Liver (tissue), 9 donors: ENCODE data around the gene COL6A3. TPM values are rescaled to one million over a fixed set of nuclear protein-coding genes. Genes with fewer than 3 reads are reported as not detected.

Experiments
- DNase-seq: peaks from one replicate; pipeline ENCODE4 v3.0.0-alpha.2; 2017; ENCODE audit warnings: low spot score
- H3K27ac ChIP-seq, 2 donors: one replicate each; pipeline ENCODE4 v1.7.0; 2013; ENCODE audit warnings: inconsistent platforms in 2 of 2, low read length in 2 of 2, control low read depth in 1 of 2, low read depth in 1 of 2, mild to moderate bottlenecking in 1 of 2
- H3K27me3 ChIP-seq, 4 donors: one replicate each; pipeline versions ENCODE4 v1.6.1 to v1.7.0; 2013; ENCODE audit warnings: low read length in 3 of 4, inconsistent platforms in 1 of 4, mild to moderate bottlenecking in 1 of 4, moderate library complexity in 1 of 4; ENCODE audit not compliant: control insufficient read depth in 4 of 4, insufficient read depth in 4 of 4
- H3K36me3 ChIP-seq, 4 donors: one replicate each; pipeline versions ENCODE4 v1.6.1 to v1.7.0; 2013; ENCODE audit warnings: low read length in 3 of 4, mild to moderate bottlenecking in 3 of 4, low read depth in 1 of 4, moderate library complexity in 1 of 4; ENCODE audit not compliant: control insufficient read depth in 4 of 4, insufficient read depth in 3 of 4
- H3K4me1 ChIP-seq, 4 donors: one replicate each; pipeline versions ENCODE4 v1.6.1 to v1.7.0; 2013; ENCODE audit warnings: low read length in 3 of 4, mild to moderate bottlenecking in 3 of 4, moderate library complexity in 1 of 4; ENCODE audit not compliant: control insufficient read depth in 4 of 4, insufficient read depth in 4 of 4
- H3K4me3 ChIP-seq, 3 donors: one replicate each; pipeline versions ENCODE4 v1.6.1 to v1.7.0; 2013; ENCODE audit warnings: low read length in 3 of 3, control low read depth in 1 of 3, low read depth in 1 of 3, mild to moderate bottlenecking in 1 of 3
- H3K9ac ChIP-seq, 2 donors: one replicate each; pipeline ENCODE4 v1.7.0; 2013; ENCODE audit warnings: low read length in 2 of 2, mild to moderate bottlenecking in 2 of 2, moderate library complexity in 2 of 2, control low read depth in 1 of 2, low read depth in 1 of 2
- H3K9me3 ChIP-seq, 4 donors: one replicate each; pipeline versions ENCODE4 v1.6.1 to v1.7.0; 2013; ENCODE audit warnings: low read length in 3 of 4; ENCODE audit not compliant: control insufficient read depth in 4 of 4
- FOXA1 ChIP-seq: IDR thresholded peaks from 2 replicates; pipeline ENCODE4 v1.6.1; 2016; ENCODE audit warnings: antibody characterized with exemption
- FOXA2 ChIP-seq: IDR thresholded peaks from 2 replicates; pipeline ENCODE4 v1.6.1; 2016; ENCODE audit warnings: antibody characterized with exemption
- GABPA ChIP-seq, 2 donors: IDR thresholded peaks in 1 of 2; conservative IDR thresholded peaks in 1 of 2; 2 replicates each; pipeline ENCODE4 v1.6.1; 2016; ENCODE audit warnings: antibody characterized with exemption in 2 of 2, mild to moderate bottlenecking in 1 of 2, moderate library complexity in 1 of 2
- HNF4A ChIP-seq, 2 donors: conservative IDR thresholded peaks; 2 replicates each; pipeline ENCODE4 v1.6.1; 2016; ENCODE audit warnings: antibody characterized with exemption in 2 of 2, mild to moderate bottlenecking in 2 of 2
- JUND ChIP-seq, 2 donors: IDR thresholded peaks; 2 replicates each; pipeline ENCODE4 v1.6.1; 2016; ENCODE audit warnings: antibody characterized with exemption in 2 of 2
- NR2F2 ChIP-seq: IDR thresholded peaks from 2 replicates; pipeline ENCODE4 v1.6.1; 2016; ENCODE audit warnings: antibody characterized with exemption
- RAD21 ChIP-seq, 2 donors: IDR thresholded peaks; 2 replicates each; pipeline ENCODE4 v1.6.1; 2016; ENCODE audit warnings: antibody characterized with exemption in 2 of 2, mild to moderate bottlenecking in 2 of 2
- RXRA ChIP-seq, 2 donors: IDR thresholded peaks; 2 replicates each; pipeline ENCODE4 v1.6.1; 2017 to 2018; ENCODE audit warnings: antibody characterized with exemption in 2 of 2, mild to moderate bottlenecking in 1 of 2
- SP1 ChIP-seq: IDR thresholded peaks from 2 replicates; pipeline ENCODE4 v1.6.1; 2018; ENCODE audit warnings: antibody characterized with exemption, mild to moderate bottlenecking
- TAF1 ChIP-seq: conservative IDR thresholded peaks from 2 replicates; pipeline ENCODE4 v1.6.1; 2016; ENCODE audit warnings: antibody characterized with exemption, mild to moderate bottlenecking
- YY1 ChIP-seq: IDR thresholded peaks from 2 replicates; pipeline ENCODE4 v1.6.1; 2016; ENCODE audit warnings: antibody characterized with exemption, mild to moderate bottlenecking
- WGBS: extraction: QIAGEN DNeasy Blood & Tissue Kit; methylation state at CpG from one replicate; pipeline ENCODE4 v1.1.7; 2013; 5-methylcytosine and 5-hydroxymethylcytosine counted together
- polyA plus RNA-seq, 2 donors: library from polyadenylated mRNA; stranded (reverse) in 1 of 2; unstranded in 1 of 2; fragments of 200-250 nt in 1 of 2; fragments of >200 nt in 1 of 2; fragmentation: Nextera tagmentation in 1 of 2; extraction: Ambion mirVana in 1 of 2; gene quantifications; one replicate each; pipeline versions ENCODE4 v1.2.1 to v1.2.3, GENCODE V29; 2013 to 2015
- total RNA-seq, 2 donors: library from RNA; depleted of rRNA; stranded (reverse); fragments of >200 nt; gene quantifications; one replicate each; pipeline ENCODE4 v1.2.3, GENCODE V29; 2014
- TF ChIP-seq, protein P1 (sequence below): IDR thresholded peaks from 2 replicates; pipeline ENCODE4 v1.6.1; 2016; ENCODE audit warnings: antibody characterized with exemption
- TF ChIP-seq, protein P2 (sequence below): fragments of 150-350 bp; IDR thresholded peaks from 2 replicates; pipeline ENCODE4 v1.5.1; 2017; ENCODE audit warnings: improper control_type of control experiment, low read depth, low read length; ENCODE audit not compliant: missing input control
- TF ChIP-seq, protein P3 (sequence below): IDR thresholded peaks from 2 replicates; pipeline ENCODE4 v1.6.1; 2016; ENCODE audit warnings: antibody characterized with exemption
- TF ChIP-seq, protein P4 (sequence below): IDR thresholded peaks from 2 replicates; pipeline ENCODE4 v1.6.1; 2016; ENCODE audit warnings: antibody characterized with exemption, mild to moderate bottlenecking
- donor health status: healthy.
- donor health status: healthy.
- donor health status: healthy.
- donor health status: healthy.
- donor health status: healthy.

The COL6A3 gene
- total and polyA plus RNA-seq, 4 donors = 1.7 to 28.7 (median 17.5) TPM

DNA sequence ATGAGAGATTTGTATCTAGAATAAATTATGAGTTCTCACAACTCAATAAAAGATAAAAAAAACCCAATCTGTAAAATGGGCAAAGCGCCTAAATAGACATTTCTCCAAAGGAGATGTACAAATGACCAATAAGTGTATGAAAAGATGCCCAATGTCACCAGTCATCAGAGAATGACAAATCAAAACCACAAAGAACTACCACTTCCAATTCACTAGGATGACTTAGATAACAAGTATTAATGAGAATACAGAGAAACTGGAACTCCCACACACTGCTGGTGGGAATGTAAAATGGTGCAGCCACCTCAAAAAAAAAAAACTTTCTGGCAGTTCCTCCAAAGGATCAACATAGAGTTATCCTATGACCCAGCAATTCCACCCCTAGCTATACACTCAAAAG, 17.4 kb upstream of the COL6A3 start:
- peaks cover 0 to 4% (median 0%) of the 10 kb centered on the region in 4 donors for H3K4me1 ChIP-seq
- no peaks in the 10 kb centered on the region for H3K36me3 ChIP-seq
- H3K9ac ChIP-seq = no peak overlapping the region
- no peak for DNase-seq
- H3K27ac ChIP-seq = no peak overlapping the region
- WGBS = 82% methylated on average over 1 of the region's 1 CpG
- no peak overlapping the region for H3K4me3 ChIP-seq
- TF ChIP-seq, protein P1, sequence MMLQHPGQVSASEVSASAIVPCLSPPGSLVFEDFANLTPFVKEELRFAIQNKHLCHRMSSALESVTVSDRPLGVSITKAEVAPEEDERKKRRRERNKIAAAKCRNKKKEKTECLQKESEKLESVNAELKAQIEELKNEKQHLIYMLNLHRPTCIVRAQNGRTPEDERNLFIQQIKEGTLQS = no peak
- TF ChIP-seq RAD21 (IDR thresholded peaks at IDR 0.05) (no peak), FOXA1 (no peak), TAF1 (no peak), RXRA (IDR thresholded peaks at IDR 0.05) (no peak), YY1 (no peak), NR2F2 (no peak), SP1 (no peak), FOXA2 (no peak)
- TF ChIP-seq, protein P2, sequence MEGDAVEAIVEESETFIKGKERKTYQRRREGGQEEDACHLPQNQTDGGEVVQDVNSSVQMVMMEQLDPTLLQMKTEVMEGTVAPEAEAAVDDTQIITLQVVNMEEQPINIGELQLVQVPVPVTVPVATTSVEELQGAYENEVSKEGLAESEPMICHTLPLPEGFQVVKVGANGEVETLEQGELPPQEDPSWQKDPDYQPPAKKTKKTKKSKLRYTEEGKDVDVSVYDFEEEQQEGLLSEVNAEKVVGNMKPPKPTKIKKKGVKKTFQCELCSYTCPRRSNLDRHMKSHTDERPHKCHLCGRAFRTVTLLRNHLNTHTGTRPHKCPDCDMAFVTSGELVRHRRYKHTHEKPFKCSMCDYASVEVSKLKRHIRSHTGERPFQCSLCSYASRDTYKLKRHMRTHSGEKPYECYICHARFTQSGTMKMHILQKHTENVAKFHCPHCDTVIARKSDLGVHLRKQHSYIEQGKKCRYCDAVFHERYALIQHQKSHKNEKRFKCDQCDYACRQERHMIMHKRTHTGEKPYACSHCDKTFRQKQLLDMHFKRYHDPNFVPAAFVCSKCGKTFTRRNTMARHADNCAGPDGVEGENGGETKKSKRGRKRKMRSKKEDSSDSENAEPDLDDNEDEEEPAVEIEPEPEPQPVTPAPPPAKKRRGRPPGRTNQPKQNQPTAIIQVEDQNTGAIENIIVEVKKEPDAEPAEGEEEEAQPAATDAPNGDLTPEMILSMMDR = no peak
- TF ChIP-seq, protein P3, sequence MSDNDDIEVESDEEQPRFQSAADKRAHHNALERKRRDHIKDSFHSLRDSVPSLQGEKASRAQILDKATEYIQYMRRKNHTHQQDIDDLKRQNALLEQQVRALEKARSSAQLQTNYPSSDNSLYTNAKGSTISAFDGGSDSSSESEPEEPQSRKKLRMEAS = no peak
- TF ChIP-seq, protein P4, sequence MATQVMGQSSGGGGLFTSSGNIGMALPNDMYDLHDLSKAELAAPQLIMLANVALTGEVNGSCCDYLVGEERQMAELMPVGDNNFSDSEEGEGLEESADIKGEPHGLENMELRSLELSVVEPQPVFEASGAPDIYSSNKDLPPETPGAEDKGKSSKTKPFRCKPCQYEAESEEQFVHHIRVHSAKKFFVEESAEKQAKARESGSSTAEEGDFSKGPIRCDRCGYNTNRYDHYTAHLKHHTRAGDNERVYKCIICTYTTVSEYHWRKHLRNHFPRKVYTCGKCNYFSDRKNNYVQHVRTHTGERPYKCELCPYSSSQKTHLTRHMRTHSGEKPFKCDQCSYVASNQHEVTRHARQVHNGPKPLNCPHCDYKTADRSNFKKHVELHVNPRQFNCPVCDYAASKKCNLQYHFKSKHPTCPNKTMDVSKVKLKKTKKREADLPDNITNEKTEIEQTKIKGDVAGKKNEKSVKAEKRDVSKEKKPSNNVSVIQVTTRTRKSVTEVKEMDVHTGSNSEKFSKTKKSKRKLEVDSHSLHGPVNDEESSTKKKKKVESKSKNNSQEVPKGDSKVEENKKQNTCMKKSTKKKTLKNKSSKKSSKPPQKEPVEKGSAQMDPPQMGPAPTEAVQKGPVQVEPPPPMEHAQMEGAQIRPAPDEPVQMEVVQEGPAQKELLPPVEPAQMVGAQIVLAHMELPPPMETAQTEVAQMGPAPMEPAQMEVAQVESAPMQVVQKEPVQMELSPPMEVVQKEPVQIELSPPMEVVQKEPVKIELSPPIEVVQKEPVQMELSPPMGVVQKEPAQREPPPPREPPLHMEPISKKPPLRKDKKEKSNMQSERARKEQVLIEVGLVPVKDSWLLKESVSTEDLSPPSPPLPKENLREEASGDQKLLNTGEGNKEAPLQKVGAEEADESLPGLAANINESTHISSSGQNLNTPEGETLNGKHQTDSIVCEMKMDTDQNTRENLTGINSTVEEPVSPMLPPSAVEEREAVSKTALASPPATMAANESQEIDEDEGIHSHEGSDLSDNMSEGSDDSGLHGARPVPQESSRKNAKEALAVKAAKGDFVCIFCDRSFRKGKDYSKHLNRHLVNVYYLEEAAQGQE = no peak
- peaks cover 0 to 8% (median 0%) of the 10 kb centered on the region in 4 donors for H3K27me3 ChIP-seq
- H3K9me3 ChIP-seq = no peaks in the 10 kb centered on the region

DNA sequence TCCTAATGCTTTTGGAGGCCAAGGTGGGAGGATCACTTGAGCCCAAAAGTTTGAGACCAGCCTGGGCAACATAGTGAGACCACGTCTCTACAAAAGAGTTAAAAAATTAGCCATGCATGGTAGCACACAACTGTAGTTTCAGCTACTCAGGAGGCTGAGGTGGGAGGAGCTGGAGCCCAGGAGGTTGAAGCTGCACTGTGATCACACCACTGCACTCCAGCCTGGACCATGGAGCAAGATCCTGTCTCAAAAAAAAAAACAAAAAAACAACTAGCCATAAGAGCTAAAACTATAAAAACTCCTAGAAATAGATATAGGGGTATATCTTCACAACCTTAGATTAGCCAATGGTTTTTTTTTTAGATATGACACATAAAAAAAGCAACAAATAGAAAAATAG, 16.9 kb upstream of the COL6A3 start:
- no peak overlapping the region for H3K4me3 ChIP-seq
- peaks cover 0 to 4% (median 0%) of the 10 kb centered on the region in 4 donors for H3K4me1 ChIP-seq
- no peak overlapping the region for H3K27ac ChIP-seq
- H3K9me3 ChIP-seq = no peaks in the 10 kb centered on the region
- no peak overlapping the region for H3K9ac ChIP-seq
- 88% methylated on average over 1 of the region's 1 CpG for WGBS
- DNase-seq = no peak
- H3K27me3 ChIP-seq = peaks cover 0 to 8% (median 0%) of the 10 kb centered on the region in 4 donors
- no peaks in the 10 kb centered on the region for H3K36me3 ChIP-seq
- TF ChIP-seq GABPA (IDR thresholded peaks at IDR 0.05 in 1 of 2, conservative IDR thresholded peaks at IDR 0.05 in 1 of 2) (no peak), FOXA1 (no peak), NR2F2 (no peak), JUND (IDR thresholded peaks at IDR 0.05) (no peak), HNF4A (conservative IDR thresholded peaks at IDR 0.05) (no peak), YY1 (no peak), TAF1 (no peak)
- TF ChIP-seq, protein P2 = no peak
- TF ChIP-seq, protein P1 = no peak
- TF ChIP-seq, protein P4 = no peak
